Kidney epithelial cell (primary cell): Measurements from ENCODE around the gene GPM6B. TPM values are rescaled to one million over a fixed set of nuclear protein-coding genes. Genes with fewer than 3 reads are reported as not detected.

Experiments used
- DNase-seq: peaks from one replicate; pipeline ENCODE4 v3.0.0-alpha.2; 2010; ENCODE audit warnings: low read depth
- H3K27me3 ChIP-seq: 2 replicates; pipeline ENCODE4 v1.6.0; 2011; ENCODE audit warnings: low read length; ENCODE audit not compliant: control insufficient read depth, insufficient read depth
- H3K36me3 ChIP-seq: 2 replicates; pipeline ENCODE4 v1.5.1; 2011; ENCODE audit warnings: low read length; ENCODE audit not compliant: control insufficient read depth, insufficient read depth
- H3K4me3 ChIP-seq: 2 replicates; pipeline ENCODE4 v1.5.1; 2011; ENCODE audit warnings: low read depth, mild to moderate bottlenecking, control low read depth, low read length
- CTCF ChIP-seq: IDR thresholded peaks from 2 replicates; pipeline ENCODE4 v1.5.1; 2011; ENCODE audit warnings: mild to moderate bottlenecking, moderate library complexity, low read length, control low read depth, inconsistent platforms; ENCODE audit not compliant: insufficient read depth, poor library complexity, severe bottlenecking
- total RNA-seq: library from RNA; depleted of rRNA; stranded (reverse); fragments of >200 nt; gene quantifications from 2 replicates; pipeline ENCODE4 v1.2.3, GENCODE V29; 2015

GPM6B gene
- total RNA-seq, 1 donor from 2014 or later, result 4.3 TPM

GRCh38 chrX:13798184-13798583 lies 18.7 kb downstream of the GPM6B start:
- peaks cover 8% of the 10 kb centered on the region for H3K27me3 ChIP-seq
- TF ChIP-seq CTCF, result no peak
- H3K4me3 ChIP-seq, result no peak overlapping the region
- no peak for DNase-seq
- H3K36me3 ChIP-seq, result no peaks in the 10 kb centered on the region

- no peak for TF ChIP-seq CTCF
- no peak overlapping the region for H3K4me3 ChIP-seq
- no peak for DNase-seq
- H3K36me3 ChIP-seq, result no peaks in the 10 kb centered on the region
- peaks cover 3% of the 10 kb centered on the region for H3K27me3 ChIP-seq
Measured at GRCh38 chrX:13797512-13797911, 19.4 kb downstream of the GPM6B start.

GRCh38 chrX:13794417-13794816 lies 22.5 kb downstream of the GPM6B start:
- Histone ChIP-seq H3K36me3 (no peaks in the 10 kb centered on the region), H3K4me3 (no peak overlapping the region), H3K27me3 (peaks cover 8% of the 10 kb centered on the region)
- DNase-seq, result no peak
- TF ChIP-seq CTCF, result no peak

- Histone ChIP-seq H3K27me3 (peaks cover 8% of the 10 kb centered on the region), H3K4me3 (no peak overlapping the region), H3K36me3 (no peaks in the 10 kb centered on the region)
- no peak for DNase-seq
- TF ChIP-seq CTCF, result no peak
Measured at GRCh38 chrX:13793897-13794296, 23.0 kb downstream of the GPM6B start.

- Histone ChIP-seq H3K4me3 (no peak overlapping the region), H3K27me3 (peaks cover 6% of the 10 kb centered on the region), H3K36me3 (no peaks in the 10 kb centered on the region)
- no peak for TF ChIP-seq CTCF
- DNase-seq, result no peak
Measured at GRCh38 chrX:13791559-13791958, 25.3 kb downstream of the GPM6B start.

GRCh38 chrX:13791145-13791544 lies 25.7 kb downstream of the GPM6B start:
- H3K27me3 ChIP-seq, result peaks cover 6% of the 10 kb centered on the region
- H3K4me3 ChIP-seq, result no peak overlapping the region
- no peak for DNase-seq
- no peaks in the 10 kb centered on the region for H3K36me3 ChIP-seq
- TF ChIP-seq CTCF, result no peak
